Ureter (tissue), 1 donor: ENCODE data around the gene SELENOT. TPM values are rescaled to one million over a fixed set of nuclear protein-coding genes. Genes with fewer than 3 reads are reported as not detected.

ENCODE experiments used
- DNase-seq: peaks from one replicate; pipeline ENCODE4 v3.0.0-alpha.2; 2020; ENCODE audit warnings: low spot score
- total RNA-seq: library from RNA; stranded (reverse); gene quantifications from one replicate; pipeline ENCODE4 v1.2.4, GENCODE V29; 2023
- donor health status: DM: yes; HTN: yes; CAD: no.

SELENOT gene
- total RNA-seq, 1 donor from 2014 or later: 110 TPM

GRCh38 chr3:150662410-150663200, 59.5 kb downstream of the SELENOT start:
- no peak for DNase-seq

- DNase-seq: no peak
Observed at GRCh38 chr3:150663461-150663860, 60.3 kb downstream of the SELENOT start.

GRCh38 chr3:150666167-150666566, 63.0 kb downstream of the SELENOT start:
- no peak for DNase-seq

GRCh38 chr3:150673966-150674365, 70.8 kb downstream of the SELENOT start:
- no peak for DNase-seq

GRCh38 chr3:150675587-150675986, 72.5 kb downstream of the SELENOT start:
- no peak for DNase-seq

Other genes with a start within 250 kb of the SELENOT start
- 57.9 TPM for gene TSC22D2, start 195.0 kb upstream of the SELENOT start, total RNA-seq
- gene SERP1, start 56.8 kb upstream of the SELENOT start, total RNA-seq: 100 TPM
- gene EIF2A, start 56.5 kb upstream of the SELENOT start, total RNA-seq: 107 TPM
- 0.36 TPM for gene ERICH6, start 100.6 kb downstream of the SELENOT start, total RNA-seq
- 29.9 TPM for gene SIAH2, start 159.8 kb downstream of the SELENOT start, total RNA-seq